ENCODE data around the gene ZNF407.

The ZNF407 gene

DNA sequence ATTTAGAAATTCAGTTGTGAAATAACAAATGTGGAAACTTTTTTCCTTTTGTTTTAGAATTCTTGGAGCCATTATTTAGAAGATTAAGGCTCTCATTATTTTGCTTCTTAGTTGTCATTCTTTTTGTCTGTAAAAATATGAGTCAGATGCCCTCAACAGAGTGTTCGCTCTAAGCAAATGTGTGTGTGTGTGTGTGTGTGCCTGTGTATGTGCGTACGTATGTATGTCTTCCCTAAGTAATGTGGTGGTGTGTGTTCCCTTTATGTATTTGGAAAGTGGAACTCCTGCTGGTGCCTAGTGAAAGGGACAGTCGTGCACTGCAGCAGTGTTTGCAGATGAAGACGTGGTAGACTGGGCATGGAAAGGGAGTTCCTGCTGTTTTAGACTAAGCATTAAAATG, 27.5 kb downstream of the ZNF407 start:
- no peak overlapping the region for H3K4me3 ChIP-seq (ENCODE audit: low read depth, low read length)
- no peak for DNase-seq (ENCODE audit: low read depth)
- TF ChIP-seq, protein P1, sequence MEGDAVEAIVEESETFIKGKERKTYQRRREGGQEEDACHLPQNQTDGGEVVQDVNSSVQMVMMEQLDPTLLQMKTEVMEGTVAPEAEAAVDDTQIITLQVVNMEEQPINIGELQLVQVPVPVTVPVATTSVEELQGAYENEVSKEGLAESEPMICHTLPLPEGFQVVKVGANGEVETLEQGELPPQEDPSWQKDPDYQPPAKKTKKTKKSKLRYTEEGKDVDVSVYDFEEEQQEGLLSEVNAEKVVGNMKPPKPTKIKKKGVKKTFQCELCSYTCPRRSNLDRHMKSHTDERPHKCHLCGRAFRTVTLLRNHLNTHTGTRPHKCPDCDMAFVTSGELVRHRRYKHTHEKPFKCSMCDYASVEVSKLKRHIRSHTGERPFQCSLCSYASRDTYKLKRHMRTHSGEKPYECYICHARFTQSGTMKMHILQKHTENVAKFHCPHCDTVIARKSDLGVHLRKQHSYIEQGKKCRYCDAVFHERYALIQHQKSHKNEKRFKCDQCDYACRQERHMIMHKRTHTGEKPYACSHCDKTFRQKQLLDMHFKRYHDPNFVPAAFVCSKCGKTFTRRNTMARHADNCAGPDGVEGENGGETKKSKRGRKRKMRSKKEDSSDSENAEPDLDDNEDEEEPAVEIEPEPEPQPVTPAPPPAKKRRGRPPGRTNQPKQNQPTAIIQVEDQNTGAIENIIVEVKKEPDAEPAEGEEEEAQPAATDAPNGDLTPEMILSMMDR (IDR thresholded peaks at IDR 0.05; ENCODE audit: control insufficient read depth, extremely low read depth, insufficient read depth) = no peak

DNA sequence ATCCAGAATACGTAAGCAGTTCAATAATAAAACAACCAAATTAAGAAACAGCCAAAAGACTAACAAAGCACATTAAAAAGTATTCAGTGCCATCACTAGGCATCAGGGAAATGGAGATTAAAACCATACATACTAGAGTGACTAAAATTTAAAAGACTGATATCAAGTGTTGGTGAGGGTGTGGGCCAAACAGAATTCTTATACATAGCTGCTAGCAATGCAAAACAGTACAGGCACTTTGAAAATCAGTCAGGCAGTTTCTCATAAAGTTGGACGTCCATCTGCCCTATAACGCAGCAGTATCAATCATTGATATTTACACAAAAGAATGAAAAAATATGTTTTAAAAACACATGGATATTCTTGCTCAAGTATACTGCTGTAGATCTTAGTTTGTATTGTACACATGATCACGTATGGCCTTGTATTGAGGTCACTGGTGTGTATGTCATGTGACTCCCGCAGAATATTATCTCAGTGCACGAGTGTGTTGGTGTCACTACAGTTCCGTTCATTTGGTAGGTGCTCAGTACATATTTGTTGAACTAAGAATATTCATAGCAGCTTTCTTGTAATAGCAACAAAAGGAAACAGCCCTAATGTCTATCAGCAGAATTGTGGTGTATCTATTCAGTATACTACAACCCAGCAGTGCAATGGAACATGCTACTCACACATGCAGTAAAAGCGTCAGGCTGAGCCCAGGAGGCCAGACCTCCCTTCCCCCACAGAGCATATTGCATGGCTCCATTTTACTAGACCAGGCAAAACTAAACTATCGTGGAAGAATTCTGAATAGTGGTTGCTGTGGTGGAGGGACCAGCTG, 28.6 kb downstream of the ZNF407 start:
- no peak overlapping the region for H3K4me3 ChIP-seq (ENCODE audit: low read depth, low read length)
- TF ChIP-seq, protein P1 (IDR thresholded peaks at IDR 0.05; ENCODE audit: control insufficient read depth, extremely low read depth, insufficient read depth) = no peak
- DNase-seq (ENCODE audit: low read depth) = no peak

DNA sequence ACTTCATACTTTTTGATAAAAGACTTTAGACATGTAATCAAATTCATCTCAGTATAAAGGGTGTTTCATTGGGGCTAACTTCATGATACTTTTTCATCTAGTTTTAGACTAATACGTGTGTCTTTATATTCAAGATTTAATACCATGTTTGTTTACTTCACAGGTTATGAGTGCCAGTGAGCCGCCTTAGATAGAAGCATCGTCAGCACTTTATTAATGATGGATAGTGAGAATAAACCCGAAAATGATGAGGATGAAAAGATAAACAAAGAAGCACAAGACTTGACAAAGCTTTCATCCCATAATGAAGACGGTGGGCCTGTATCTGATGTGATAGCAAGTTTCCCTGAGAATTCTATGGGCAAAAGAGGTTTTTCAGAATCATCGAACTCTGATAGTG, 33.1 kb downstream of the ZNF407 start:
- TF ChIP-seq, protein P1 (IDR thresholded peaks at IDR 0.05; ENCODE audit: control insufficient read depth, extremely low read depth, insufficient read depth) = no peak
- DNase-seq (ENCODE audit: low read depth) = no peak
- H3K4me3 ChIP-seq (ENCODE audit: low read depth, low read length) = no peak overlapping the region

DNA sequence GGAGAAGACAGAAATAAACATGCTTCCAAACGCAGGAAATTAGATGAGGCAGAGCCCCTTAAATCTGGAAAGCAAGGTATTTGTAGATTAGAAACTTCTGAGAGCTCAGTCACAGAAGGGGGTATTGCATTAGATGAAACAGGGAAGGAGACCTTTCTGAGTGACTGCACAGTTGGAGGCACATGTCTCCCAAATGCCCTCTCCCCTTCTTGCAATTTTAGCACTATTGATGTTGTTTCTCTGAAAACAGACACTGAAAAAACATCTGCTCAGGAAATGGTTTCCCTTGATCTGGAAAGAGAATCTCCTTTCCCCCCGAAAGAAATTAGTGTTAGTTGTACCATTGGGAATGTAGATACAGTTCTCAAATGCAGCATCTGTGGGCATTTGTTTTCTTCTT, 33.5 kb downstream of the ZNF407 start:
- TF ChIP-seq, protein P1 (IDR thresholded peaks at IDR 0.05; ENCODE audit: control insufficient read depth, extremely low read depth, insufficient read depth) = no peak
- DNase-seq (ENCODE audit: low read depth) = no peak
- H3K4me3 ChIP-seq (ENCODE audit: low read depth, low read length) = no peak overlapping the region

DNA sequence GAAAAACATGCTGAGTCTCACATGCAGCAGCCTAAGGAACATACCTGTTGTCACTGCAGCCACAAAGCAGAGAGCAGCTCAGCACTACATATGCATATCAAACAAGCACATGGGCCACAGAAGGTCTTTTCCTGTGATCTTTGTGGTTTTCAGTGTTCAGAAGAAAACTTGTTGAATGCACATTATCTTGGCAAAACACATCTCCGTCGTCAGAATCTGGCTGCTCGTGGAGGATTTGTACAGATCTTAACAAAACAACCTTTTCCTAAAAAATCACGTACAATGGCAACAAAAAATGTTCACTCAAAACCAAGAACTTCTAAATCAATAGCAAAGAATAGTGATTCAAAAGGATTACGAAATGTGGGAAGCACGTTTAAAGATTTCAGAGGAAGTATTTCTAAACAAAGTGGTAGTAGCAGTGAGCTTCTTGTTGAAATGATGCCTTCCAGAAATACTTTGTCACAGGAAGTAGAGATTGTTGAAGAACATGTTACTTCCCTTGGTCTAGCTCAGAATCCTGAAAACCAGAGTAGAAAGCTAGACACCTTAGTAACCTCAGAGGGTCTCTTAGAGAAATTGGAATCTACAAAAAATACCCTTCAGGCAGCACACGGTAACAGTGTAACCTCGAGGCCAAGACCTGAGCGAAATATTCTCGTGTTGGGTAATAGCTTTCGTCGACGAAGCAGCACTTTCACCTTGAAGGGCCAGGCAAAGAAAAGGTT, 34.1 kb downstream of the ZNF407 start:
- no peak overlapping the region for H3K4me3 ChIP-seq (ENCODE audit: low read depth, low read length)
- DNase-seq (ENCODE audit: low read depth) = no peak
- TF ChIP-seq, protein P1 (IDR thresholded peaks at IDR 0.05; ENCODE audit: control insufficient read depth, extremely low read depth, insufficient read depth) = no peak

DNA sequence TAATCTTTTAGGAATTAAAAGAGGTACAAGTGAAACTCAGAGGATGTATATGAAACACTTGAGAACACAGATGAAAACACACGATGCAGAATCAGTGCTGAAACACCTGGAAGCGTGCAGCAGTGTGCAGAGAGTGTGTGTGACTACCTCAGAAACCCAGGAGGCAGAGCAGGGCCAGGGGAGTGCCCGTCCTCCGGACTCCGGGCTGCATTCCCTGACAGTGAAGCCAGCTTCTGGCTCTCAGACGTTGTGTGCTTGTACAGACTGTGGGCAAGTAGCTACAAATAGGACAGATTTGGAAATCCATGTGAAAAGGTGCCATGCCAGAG, 34.6 kb downstream of the ZNF407 start:
- TF ChIP-seq, protein P1 (IDR thresholded peaks at IDR 0.05; ENCODE audit: control insufficient read depth, extremely low read depth, insufficient read depth) = no peak
- DNase-seq (ENCODE audit: low read depth) = no peak
- no peak overlapping the region for H3K4me3 ChIP-seq (ENCODE audit: low read depth, low read length)
